Dermis blood vessel endothelial cell (primary cell): ENCODE measurements around the gene ADD1. TPM values are rescaled to one million over a fixed set of nuclear protein-coding genes. Genes with fewer than 3 reads are reported as not detected.

Experiments used
- DNase-seq: peaks from one replicate; pipeline ENCODE4 v3.0.0; 2010
- total RNA-seq: library from RNA; depleted of rRNA; stranded (reverse); fragments of >200 nt; gene quantifications from 2 replicates; pipeline ENCODE4 v1.2.3, GENCODE V29; 2014

ADD1 gene
- total RNA-seq, 1 donor from 2014 or later, result 168 TPM

GRCh38 chr4:2924286-2924685 is 80.6 kb downstream of the ADD1 start:
- DNase-seq, result no peak

DNA sequence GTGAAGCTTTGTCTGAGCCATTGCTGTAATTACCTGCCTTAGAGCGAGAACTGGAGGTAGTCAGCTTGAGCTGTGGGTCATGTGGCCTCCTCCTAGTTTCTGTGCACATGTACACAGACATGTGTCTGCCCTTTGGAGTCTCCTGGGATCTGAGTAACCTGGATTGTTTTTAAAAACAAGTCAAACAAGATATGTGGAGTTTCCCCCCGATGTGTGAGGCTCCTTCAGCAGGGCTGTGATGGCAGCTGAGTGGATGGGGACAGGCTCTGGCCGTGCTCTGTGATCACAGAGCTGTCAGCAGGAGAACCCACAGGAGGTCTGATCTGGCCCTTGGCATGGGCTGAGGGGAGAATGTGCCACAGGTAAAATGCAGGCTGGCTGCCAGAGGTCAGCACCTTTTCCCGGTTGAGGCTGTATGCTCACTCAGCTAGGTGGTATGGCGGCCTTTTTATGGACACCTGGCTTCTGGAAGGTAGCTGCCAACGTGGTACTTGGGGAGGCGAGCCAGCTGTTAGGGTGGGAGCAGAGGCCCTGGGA is 81.2 kb downstream of the ADD1 start:
- no peak for DNase-seq

- no peak for DNase-seq
Observed at GRCh38 chr4:2925496-2925895, 81.9 kb downstream of the ADD1 start.

- no peak for DNase-seq
Observed at GRCh38 chr4:2925931-2926860, 82.6 kb downstream of the ADD1 start.

DNA sequence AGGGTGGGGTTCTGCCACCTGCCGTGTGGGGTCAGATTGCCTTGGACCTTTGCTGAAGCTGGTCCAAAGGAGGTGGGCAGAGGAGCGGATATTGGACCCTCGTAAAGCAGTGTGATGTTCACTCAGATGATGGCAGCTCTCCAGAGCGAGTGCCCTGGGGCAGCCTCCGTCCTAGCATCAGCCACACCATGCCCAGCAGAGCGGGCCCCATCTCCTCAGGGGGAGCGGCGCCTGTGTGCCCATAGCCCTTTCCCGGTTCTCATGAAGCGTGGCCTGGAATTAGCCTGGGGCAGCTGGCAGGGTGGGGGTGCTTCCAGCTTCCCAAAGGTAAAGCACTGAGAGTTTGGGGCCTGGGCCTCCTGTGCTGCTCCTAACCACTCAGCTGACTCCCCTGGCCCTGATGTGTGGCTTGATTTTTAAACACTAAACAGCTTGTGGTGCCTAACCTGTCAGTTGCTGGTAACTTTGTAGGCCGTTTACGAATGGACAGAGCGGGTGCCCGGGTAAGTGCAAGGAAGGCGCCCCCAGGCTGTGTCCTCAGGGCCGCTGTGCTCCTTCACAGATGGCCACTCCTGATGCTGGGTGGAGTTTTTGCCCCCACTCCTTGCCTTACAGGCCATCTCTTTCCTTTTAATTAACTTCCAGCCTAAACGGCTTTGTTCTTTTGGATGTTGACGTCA is 83.5 kb downstream of the ADD1 start:
- DNase-seq, result no peak

DNA sequence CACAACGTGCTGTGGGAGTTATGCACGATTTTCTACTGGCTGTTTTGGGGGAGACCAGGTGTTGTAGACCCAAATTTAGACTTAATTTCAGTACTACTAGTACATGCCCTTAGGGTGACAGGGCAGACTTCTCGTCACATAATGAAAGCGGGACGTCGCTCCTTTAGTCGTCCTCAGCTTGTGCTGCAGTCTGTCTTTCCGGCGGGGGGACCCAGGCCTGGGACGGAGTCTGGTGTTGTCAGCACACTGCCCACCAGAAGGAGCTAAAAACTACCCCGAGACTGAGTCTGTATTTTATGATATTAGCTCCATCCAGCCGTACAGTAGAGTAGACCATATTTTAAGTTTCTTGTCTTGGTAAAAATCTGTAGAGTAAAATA is 84.0 kb downstream of the ADD1 start:
- DNase-seq, result no peak

- no peak for DNase-seq
Observed at GRCh38 chr4:2928242-2929176, 84.9 kb downstream of the ADD1 start.

DNA sequence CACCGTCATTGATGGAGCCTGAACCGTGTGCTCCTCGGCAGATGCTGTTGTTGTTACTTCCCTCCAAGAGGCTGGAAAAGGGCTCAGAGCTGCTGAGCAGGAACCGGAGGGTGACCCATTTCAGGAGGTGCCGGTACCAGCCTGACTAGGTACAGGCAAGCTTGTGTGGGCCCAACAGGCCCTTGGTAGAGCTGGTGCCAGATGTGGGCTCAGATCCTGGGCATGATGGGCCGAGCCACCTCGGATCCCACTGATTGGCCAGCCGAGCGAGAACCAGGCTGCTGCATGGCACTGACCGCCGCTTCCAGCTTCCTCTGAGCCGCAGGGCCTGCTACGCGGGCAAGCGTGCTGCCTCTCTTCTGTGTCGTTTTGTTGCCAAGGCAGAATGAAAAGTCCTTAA is 85.8 kb downstream of the ADD1 start:
- no peak for DNase-seq

GRCh38 chr4:2930135-2930757 is 86.6 kb downstream of the ADD1 start:
- no peak for DNase-seq

- DNase-seq, result no peak
Observed at GRCh38 chr4:2930758-2931511, 87.3 kb downstream of the ADD1 start.

GRCh38 chr4:2931512-2932301 is 88.1 kb downstream of the ADD1 start:
- DNase-seq, result peak; percentile 68

- no peak for DNase-seq
Observed at GRCh38 chr4:2932321-2932950, 88.8 kb downstream of the ADD1 start.

DNA sequence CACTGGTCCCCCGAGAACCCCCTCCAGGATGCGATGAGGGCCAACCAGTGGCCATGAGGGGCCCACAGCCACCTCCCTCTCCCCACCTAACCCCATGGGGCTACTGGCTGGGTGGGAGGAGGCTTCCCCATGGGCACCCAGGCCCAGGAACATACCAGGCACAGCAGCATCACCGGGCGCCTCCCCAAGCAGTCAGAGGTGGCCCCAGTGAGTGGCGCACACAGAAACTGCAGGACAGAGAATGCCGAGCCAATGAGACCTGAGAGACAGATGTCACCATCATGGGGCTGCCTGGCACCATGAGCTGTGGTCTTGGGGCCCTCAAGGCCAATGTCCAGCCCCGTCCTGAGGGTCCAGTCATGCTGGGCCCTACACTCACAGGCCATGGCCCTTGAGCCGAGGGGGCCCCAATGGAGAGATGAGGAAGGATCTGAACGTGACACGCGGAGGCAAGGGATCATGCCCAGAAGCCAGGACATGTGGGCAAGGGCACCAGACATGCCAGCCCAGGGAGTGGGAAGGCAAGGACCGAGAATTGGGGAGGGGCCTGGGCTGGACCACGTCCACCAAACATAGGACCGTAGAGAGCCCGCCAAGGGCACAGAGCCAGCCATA is 89.4 kb downstream of the ADD1 start:
- DNase-seq, result peak; percentile 16

- peak; percentile 48 for DNase-seq
Observed at GRCh38 chr4:2933566-2934076, 90.0 kb downstream of the ADD1 start.

DNA sequence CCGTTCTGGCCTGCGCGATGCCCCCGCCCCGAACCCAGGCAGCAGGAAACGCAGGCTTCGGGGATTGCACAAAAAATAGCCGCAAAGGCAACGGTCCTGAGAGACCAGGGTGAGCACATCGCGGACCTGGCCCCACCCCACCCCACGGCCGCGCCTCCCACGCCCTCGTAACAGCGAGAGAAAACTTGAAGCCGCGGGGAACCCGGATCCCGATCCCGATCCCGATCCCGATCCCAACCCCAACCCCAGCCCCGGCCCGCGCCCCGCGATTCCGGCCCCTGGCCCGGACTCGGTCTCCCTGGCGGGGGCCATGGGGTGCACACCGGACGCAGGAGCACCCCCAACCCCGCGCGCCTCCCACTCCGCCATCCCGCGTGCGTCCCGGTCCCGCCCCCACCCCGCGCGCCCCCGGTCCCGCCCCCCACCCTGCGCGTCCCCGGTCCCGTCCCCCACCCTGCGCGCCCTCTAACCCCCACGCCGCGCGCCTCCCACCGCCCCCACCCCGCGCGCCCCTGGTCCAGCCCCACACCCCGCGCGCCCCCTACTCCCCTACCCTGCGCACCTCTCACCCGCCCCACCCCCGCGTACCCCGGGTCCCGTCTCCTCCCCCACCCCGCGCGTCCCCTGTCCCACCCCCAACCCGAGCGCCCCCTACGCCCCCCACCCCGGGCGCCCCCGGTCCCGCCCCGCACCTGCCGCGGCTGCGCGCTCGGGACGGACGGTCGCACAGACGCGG is 90.6 kb downstream of the ADD1 start:
- peak; percentile 39 for DNase-seq

- DNase-seq, result peak; percentile 91
Observed at GRCh38 chr4:2934813-2935761, 91.4 kb downstream of the ADD1 start.
